NK-92 (cell line): ENCODE measurements around the gene GRM2.

Source experiments
- DNase-seq: peaks from one replicate; lab custom pipeline; 2025; ENCODE audit not compliant: unreplicated experiment; lab: John Stamatoyannopoulos, UW

The GRM2 gene

GRCh38 chr3:51704511-51704950, 2.3 kb upstream of the GRM2 start:
- no peak for DNase-seq

- no peak for DNase-seq
Observed at GRCh38 chr3:51705276-51706020, 1.4 kb upstream of the GRM2 start.

GRCh38 chr3:51706021-51706485, 815 bp upstream of the GRM2 start:
- no peak for DNase-seq

- DNase-seq = no peak
Observed at GRCh38 chr3:51708216-51708845, 1.5 kb downstream of the GRM2 start.

- no peak for DNase-seq
Observed at GRCh38 chr3:51709004-51709420, 2.1 kb downstream of the GRM2 start.

GRCh38 chr3:51709675-51710074, 2.8 kb downstream of the GRM2 start:
- no peak for DNase-seq

GRCh38 chr3:51710631-51711351, 3.9 kb downstream of the GRM2 start:
- no peak for DNase-seq

GRCh38 chr3:51711352-51712037, 4.6 kb downstream of the GRM2 start:
- DNase-seq = no peak

- no peak for DNase-seq
Observed at GRCh38 chr3:51712038-51712420, 5.2 kb downstream of the GRM2 start.

- no peak for DNase-seq
Observed at GRCh38 chr3:51712511-51712931, 5.7 kb downstream of the GRM2 start.

- no peak for DNase-seq
Observed at GRCh38 chr3:51712963-51713362, 6.1 kb downstream of the GRM2 start.

GRCh38 chr3:51715231-51715976, 8.5 kb downstream of the GRM2 start:
- no peak for DNase-seq

- no peak for DNase-seq
Observed at GRCh38 chr3:51715977-51716294, 9.1 kb downstream of the GRM2 start.

- DNase-seq = no peak
Observed at GRCh38 chr3:51716805-51717204, 9.9 kb downstream of the GRM2 start.

- no peak for DNase-seq
Observed at GRCh38 chr3:51717446-51717845, 10.6 kb downstream of the GRM2 start.

- no peak for DNase-seq
Observed at GRCh38 chr3:51717947-51718346, 11.1 kb downstream of the GRM2 start.

GRCh38 chr3:51718547-51719409, 11.9 kb downstream of the GRM2 start:
- no peak for DNase-seq

GRCh38 chr3:51719410-51720025, 12.7 kb downstream of the GRM2 start:
- DNase-seq = no peak

GRCh38 chr3:51720292-51721061, 13.6 kb downstream of the GRM2 start:
- no peak for DNase-seq
